ENCODE data around the gene WDR75. TPM values are rescaled to one million over a fixed set of nuclear protein-coding genes. Genes with fewer than 3 reads are reported as not detected.

Gene WDR75
- total RNA-seq, 2 experiments from 2014 or later, result 31.4 to 34.0 TPM

- Mint-ChIP-seq H3K27me3 (peaks cover 4% of the 10 kb centered on the region), H3K4me3 (no peak overlapping the region), H3K36me3 (ENCODE audit: low read depth) (no peaks in the 10 kb centered on the region), H3K27ac (no peak overlapping the region), H3K4me1 (no peaks in the 10 kb centered on the region), H3K9me3 (no peaks in the 10 kb centered on the region)
- DNase-seq, result no peak
- ChIA-PET POLR2A (no interaction called here), CTCF (no interaction called here)
Measured at GRCh38 chr2:189486237-189486770, 45.0 kb downstream of the WDR75 start.

- H3K4me3 Mint-ChIP-seq, result no peak overlapping the region
- no peaks in the 10 kb centered on the region for H3K9me3 Mint-ChIP-seq
- CTCF ChIA-PET, result no interaction called here
- peaks cover 4% of the 10 kb centered on the region for H3K27me3 Mint-ChIP-seq
- H3K4me1 Mint-ChIP-seq, result no peaks in the 10 kb centered on the region
- H3K36me3 Mint-ChIP-seq (ENCODE audit: low read depth), result no peaks in the 10 kb centered on the region
- POLR2A ChIA-PET, result no interaction called here
- no peak for DNase-seq
- no peak overlapping the region for H3K27ac Mint-ChIP-seq
Measured at GRCh38 chr2:189487283-189488007, 46.2 kb downstream of the WDR75 start.

GRCh38 chr2:189488008-189488310 lies 46.7 kb downstream of the WDR75 start:
- H3K36me3 Mint-ChIP-seq (ENCODE audit: low read depth), result no peaks in the 10 kb centered on the region
- ChIA-PET POLR2A (no interaction called here), CTCF (no interaction called here)
- no peaks in the 10 kb centered on the region for H3K4me1 Mint-ChIP-seq
- peaks cover 4% of the 10 kb centered on the region for H3K27me3 Mint-ChIP-seq
- H3K4me3 Mint-ChIP-seq, result no peak overlapping the region
- DNase-seq, result no peak
- H3K9me3 Mint-ChIP-seq, result no peaks in the 10 kb centered on the region
- H3K27ac Mint-ChIP-seq, result no peak overlapping the region

GRCh38 chr2:189492451-189492850 lies 51.2 kb downstream of the WDR75 start:
- no peaks in the 10 kb centered on the region for H3K36me3 Mint-ChIP-seq (ENCODE audit: low read depth)
- H3K27ac Mint-ChIP-seq, result no peak overlapping the region
- no peaks in the 10 kb centered on the region for H3K4me1 Mint-ChIP-seq
- POLR2A ChIA-PET, result no interaction called here
- no peak overlapping the region for H3K4me3 Mint-ChIP-seq
- peaks cover 4% of the 10 kb centered on the region for H3K27me3 Mint-ChIP-seq
- CTCF ChIA-PET, result no interaction called here
- no peak for DNase-seq
- H3K9me3 Mint-ChIP-seq, result peaks cover 4% of the 10 kb centered on the region

GRCh38 chr2:189498205-189498604 lies 56.9 kb downstream of the WDR75 start:
- peaks cover 4% of the 10 kb centered on the region for H3K9me3 Mint-ChIP-seq
- no peak overlapping the region for H3K4me3 Mint-ChIP-seq
- ChIA-PET CTCF (no interaction called here), POLR2A (no interaction called here)
- no peaks in the 10 kb centered on the region for H3K4me1 Mint-ChIP-seq
- no peaks in the 10 kb centered on the region for H3K36me3 Mint-ChIP-seq (ENCODE audit: low read depth)
- no peak for DNase-seq
- no peak overlapping the region for H3K27ac Mint-ChIP-seq
- no peaks in the 10 kb centered on the region for H3K27me3 Mint-ChIP-seq

GRCh38 chr2:189499137-189499536 lies 57.9 kb downstream of the WDR75 start:
- ChIA-PET CTCF (no interaction called here), POLR2A (no interaction called here)
- no peaks in the 10 kb centered on the region for H3K27me3 Mint-ChIP-seq
- DNase-seq, result no peak
- H3K36me3 Mint-ChIP-seq (ENCODE audit: low read depth), result no peaks in the 10 kb centered on the region
- no peak overlapping the region for H3K4me3 Mint-ChIP-seq
- no peak overlapping the region for H3K27ac Mint-ChIP-seq
- peaks cover 4% of the 10 kb centered on the region for H3K9me3 Mint-ChIP-seq
- no peaks in the 10 kb centered on the region for H3K4me1 Mint-ChIP-seq

- CTCF ChIA-PET, result no interaction called here
- Mint-ChIP-seq H3K4me1 (peaks cover 2% of the 10 kb centered on the region), H3K27me3 (no peaks in the 10 kb centered on the region), H3K36me3 (ENCODE audit: low read depth) (no peaks in the 10 kb centered on the region), H3K27ac (no peak overlapping the region), H3K9me3 (peaks cover 2% of the 10 kb centered on the region), H3K4me3 (no peak overlapping the region)
- POLR2A ChIA-PET, result interaction anchor here (0.6 kb wide), 1 partner anchor 11 kb away, joined by 3 read pairs; no protein-coding TSS in a partner anchor
- no peak for DNase-seq
Measured at GRCh38 chr2:189500456-189501160, 59.3 kb downstream of the WDR75 start.

GRCh38 chr2:189501487-189501886 lies 60.2 kb downstream of the WDR75 start:
- Mint-ChIP-seq H3K36me3 (ENCODE audit: low read depth) (no peaks in the 10 kb centered on the region), H3K27ac (no peak overlapping the region), H3K4me3 (no peak overlapping the region), H3K27me3 (no peaks in the 10 kb centered on the region), H3K9me3 (no peaks in the 10 kb centered on the region), H3K4me1 (peaks cover 5% of the 10 kb centered on the region)
- ChIA-PET CTCF (no interaction called here), POLR2A (no interaction called here)
- no peak for DNase-seq

GRCh38 chr2:189502714-189503113 lies 61.4 kb downstream of the WDR75 start:
- Mint-ChIP-seq H3K36me3 (ENCODE audit: low read depth) (no peaks in the 10 kb centered on the region), H3K27ac (no peak overlapping the region), H3K9me3 (no peaks in the 10 kb centered on the region), H3K4me1 (peaks cover 5% of the 10 kb centered on the region), H3K4me3 (no peak overlapping the region), H3K27me3 (no peaks in the 10 kb centered on the region)
- ChIA-PET POLR2A (no interaction called here), CTCF (no interaction called here)
- DNase-seq, result no peak

- ChIA-PET POLR2A (no interaction called here), CTCF (interaction anchor here (1.1 kb wide), 1 partner anchor 24 kb away, joined by 3 read pairs; no protein-coding TSS in a partner anchor)
- no peak for DNase-seq
- no peak overlapping the region for H3K27ac Mint-ChIP-seq
- no peak overlapping the region for H3K4me3 Mint-ChIP-seq
- H3K27me3 Mint-ChIP-seq, result no peaks in the 10 kb centered on the region
- peaks cover 2% of the 10 kb centered on the region for H3K9me3 Mint-ChIP-seq
- peaks cover 5% of the 10 kb centered on the region for H3K4me1 Mint-ChIP-seq
- H3K36me3 Mint-ChIP-seq (ENCODE audit: low read depth), result no peaks in the 10 kb centered on the region
Measured at GRCh38 chr2:189504238-189504637, 63.0 kb downstream of the WDR75 start.

- no peaks in the 10 kb centered on the region for H3K27me3 Mint-ChIP-seq
- no peak for DNase-seq
- H3K4me1 Mint-ChIP-seq, result peaks cover 5% of the 10 kb centered on the region
- no peaks in the 10 kb centered on the region for H3K36me3 Mint-ChIP-seq (ENCODE audit: low read depth)
- H3K9me3 Mint-ChIP-seq, result peaks cover 3% of the 10 kb centered on the region
- ChIA-PET CTCF (no interaction called here), POLR2A (no interaction called here)
- H3K27ac Mint-ChIP-seq, result no peak overlapping the region
- no peak overlapping the region for H3K4me3 Mint-ChIP-seq
Measured at GRCh38 chr2:189505492-189505891, 64.2 kb downstream of the WDR75 start.

GRCh38 chr2:189506514-189506976 lies 65.3 kb downstream of the WDR75 start:
- Mint-ChIP-seq H3K36me3 (ENCODE audit: low read depth) (no peaks in the 10 kb centered on the region), H3K27me3 (no peaks in the 10 kb centered on the region), H3K4me1 (peaks cover 5% of the 10 kb centered on the region), H3K4me3 (no peak overlapping the region), H3K9me3 (peaks cover 3% of the 10 kb centered on the region), H3K27ac (no peak overlapping the region)
- POLR2A ChIA-PET, result no interaction called here
- CTCF ChIA-PET, result no interaction called here
- DNase-seq, result no peak

GRCh38 chr2:189511210-189511959 lies 70.1 kb downstream of the WDR75 start:
- CTCF ChIA-PET, result no interaction called here
- Mint-ChIP-seq H3K36me3 (ENCODE audit: low read depth) (no peaks in the 10 kb centered on the region), H3K9me3 (peaks cover 3% of the 10 kb centered on the region), H3K27me3 (peaks cover 3% of the 10 kb centered on the region), H3K4me3 (no peak overlapping the region), H3K27ac (no peak overlapping the region), H3K4me1 (no peaks in the 10 kb centered on the region)
- DNase-seq, result no peak
- POLR2A ChIA-PET, result interaction anchor here (0.6 to 0.7 kb wide), 2 partner anchors 11 to 109 kb away, joined by 3 read pairs; no protein-coding TSS in a partner anchor
